Measurements from ENCODE around the gene ANKS1A.

Gene ANKS1A

DNA sequence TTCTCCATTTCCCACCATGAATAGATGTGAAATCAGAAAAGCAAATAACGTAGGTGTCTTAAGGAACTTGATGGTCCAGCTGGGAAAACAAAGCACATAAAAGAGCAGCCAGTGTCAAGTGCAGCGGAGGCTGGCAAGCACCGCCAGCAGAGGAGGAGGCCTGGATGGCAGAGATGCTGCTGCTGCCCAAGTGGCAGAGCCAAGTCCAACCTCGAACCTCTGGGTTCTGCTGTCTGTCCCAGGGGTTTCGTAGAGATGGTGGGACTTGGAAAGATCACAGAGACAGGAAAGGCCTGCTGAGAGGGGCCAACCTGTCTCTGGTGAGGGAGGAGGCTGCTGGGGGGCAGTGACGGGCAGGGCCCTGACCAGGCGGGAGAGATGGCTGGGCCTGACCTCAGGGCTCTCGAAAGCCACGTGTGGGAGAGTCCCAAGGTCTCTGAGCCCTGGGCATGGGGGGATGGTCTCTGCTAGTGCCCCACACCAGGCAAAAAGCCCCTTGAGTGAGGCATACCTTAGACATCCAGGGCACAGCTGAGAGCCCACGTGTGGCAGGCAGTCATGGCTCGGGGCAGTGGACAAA is 174.7 kb downstream of the ANKS1A start:
- ChIA-PET CTCF (interaction anchor here (0.9 kb wide), 1 partner anchor 37 kb away, joined by 3 read pairs; no protein-coding TSS in a partner anchor), POLR2A (no interaction called here)
- H3K4me1 ChIP-seq (ENCODE audit: control insufficient read depth, insufficient read depth, low read length) = no peaks in the 10 kb centered on the region
- TF ChIP-seq ZNF560 (tag by site-specific recombination; IDR thresholded peaks at IDR 0.05; ENCODE audit: borderline replicate concordance) (no peak), ZNF510 (tag by site-specific recombination; IDR thresholded peaks at IDR 0.05; ENCODE audit: insufficient replicate concordance) (no peak), ZNF830 (tag by site-specific recombination; IDR thresholded peaks at IDR 0.05; ENCODE audit: low read depth) (no peak), ZNF354C (tag by site-specific recombination; IDR thresholded peaks at IDR 0.05; ENCODE audit: borderline replicate concordance, low read depth) (no peak), ZNF658 (tag by site-specific recombination; IDR thresholded peaks at IDR 0.05) (no peak), ZNF747 (tag by site-specific recombination; IDR thresholded peaks at IDR 0.05) (no peak), ZFP37 (tag by site-specific recombination; IDR thresholded peaks at IDR 0.05) (no peak), ZNF157 (tag by site-specific recombination; IDR thresholded peaks at IDR 0.05) (no peak)
- no peak overlapping the region for H3K27ac ChIP-seq (ENCODE audit: extremely low read depth, low read depth, low read length)
- H3K9me3 ChIP-seq (ENCODE audit: control insufficient read depth, insufficient read depth, low read depth, low read length) = no peaks in the 10 kb centered on the region
- peaks cover 0 to 46% of the 10 kb centered on the region in 2 experiments; a peak in 1 of 3 replicates for H3K36me3 ChIP-seq (ENCODE audit: control insufficient read depth in 2 of 2, insufficient read depth in 1 of 2, low read length in 2 of 2)
- no peak overlapping the region for H3K4me3 ChIP-seq (ENCODE audit: low read depth, low read length)

DNA sequence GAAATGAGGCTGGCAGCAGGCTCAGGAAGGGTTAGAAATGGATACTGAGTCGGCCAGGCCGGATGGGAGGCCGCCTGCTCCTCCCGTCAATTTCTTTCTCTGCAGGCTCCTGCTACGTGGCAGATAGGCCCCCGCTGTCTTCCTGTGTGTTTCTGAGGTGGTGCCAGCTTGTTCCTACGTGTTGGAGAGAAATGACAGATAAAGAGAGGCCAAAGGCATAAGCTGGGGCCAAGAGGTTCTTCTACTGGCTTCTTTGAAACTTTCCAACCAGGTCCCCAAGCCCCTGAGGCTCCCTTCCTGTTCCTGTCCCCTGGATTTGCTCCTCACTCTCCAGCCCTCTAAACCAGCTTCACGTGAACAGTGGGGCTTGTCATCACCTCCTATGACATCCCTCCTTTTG is 175.2 kb downstream of the ANKS1A start:
- Histone ChIP-seq H3K36me3 (ENCODE audit: control insufficient read depth in 2 of 2, insufficient read depth in 1 of 2, low read length in 2 of 2) (peaks cover 0 to 42% of the 10 kb centered on the region in 2 experiments; a peak in 1 of 3 replicates), H3K4me1 (ENCODE audit: control insufficient read depth, insufficient read depth, low read length) (no peaks in the 10 kb centered on the region), H3K27ac (ENCODE audit: extremely low read depth, low read depth, low read length) (no peak overlapping the region), H3K4me3 (ENCODE audit: low read depth, low read length) (no peak overlapping the region), H3K9me3 (ENCODE audit: control insufficient read depth, insufficient read depth, low read depth, low read length) (no peaks in the 10 kb centered on the region)
- POLR2A ChIA-PET = interaction anchor here (0.6 kb wide), 1 partner anchor 23 kb away, joined by 4 read pairs; no protein-coding TSS in a partner anchor
- CTCF ChIA-PET = no interaction called here
- no peak for TF ChIP-seq ZNF341 (tag by site-specific recombination; IDR thresholded peaks at IDR 0.05; ENCODE audit: low read depth)
- TF ChIP-seq ZNF785 (tag by site-specific recombination; IDR thresholded peaks at IDR 0.05) = no peak
- TF ChIP-seq ZNF629 (tag by site-specific recombination; IDR thresholded peaks at IDR 0.05) = no peak
- no peak for TF ChIP-seq PRDM1 (tag by site-specific recombination; IDR thresholded peaks at IDR 0.05)
- TF ChIP-seq ZNF660 (tag by site-specific recombination; IDR thresholded peaks at IDR 0.05) = no peak
- no peak for TF ChIP-seq ZNF624 (tag by site-specific recombination; IDR thresholded peaks at IDR 0.05)
- TF ChIP-seq ZNF600 (tag by site-specific recombination; IDR thresholded peaks at IDR 0.05) = no peak
- no peak for TF ChIP-seq ZNF221 (tag by site-specific recombination; IDR thresholded peaks at IDR 0.05; ENCODE audit: borderline replicate concordance)

DNA sequence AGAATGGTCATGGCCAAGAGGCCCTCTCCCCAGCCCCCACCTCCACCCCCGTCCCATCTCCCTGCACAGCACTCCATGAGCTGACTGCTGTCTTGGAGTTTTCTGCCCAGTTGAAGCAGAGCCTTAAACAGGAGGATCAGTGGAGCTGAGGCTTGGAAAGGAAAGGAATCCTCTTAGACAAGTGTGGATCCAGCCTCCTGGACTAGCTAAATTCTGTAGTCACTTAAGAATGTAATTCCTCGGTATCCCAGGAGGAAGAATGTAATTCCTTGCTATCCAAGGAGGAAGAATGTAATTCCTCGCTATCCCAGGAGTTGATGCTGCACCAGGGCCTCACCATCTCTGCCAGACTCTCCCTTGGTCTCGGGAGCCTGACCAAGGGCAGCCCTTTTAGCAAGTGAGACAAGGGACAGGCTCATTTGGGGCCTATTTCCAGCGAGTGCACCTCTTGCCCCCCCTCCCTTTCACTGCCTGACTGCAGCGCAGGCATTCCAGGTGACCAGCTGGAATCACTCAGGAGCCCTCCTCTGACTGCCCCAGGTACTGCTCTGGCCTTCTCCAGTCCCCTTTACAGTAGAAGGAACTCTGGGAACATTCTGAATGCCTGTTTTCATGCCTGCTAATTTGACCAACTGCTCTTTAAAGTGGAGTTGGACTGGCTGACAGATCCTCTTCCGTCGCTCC is 175.8 kb downstream of the ANKS1A start:
- H3K27ac ChIP-seq (ENCODE audit: extremely low read depth, low read depth, low read length) = no peak overlapping the region
- ChIA-PET POLR2A (interaction anchor here (0.6 kb wide), 2 partner anchors 23 to 643 kb away, joined by 4 read pairs; no protein-coding TSS in a partner anchor), CTCF (interaction anchor here (0.6 kb wide), 1 partner anchor 26 kb away, joined by 3 read pairs; no protein-coding TSS in a partner anchor)
- peaks cover 0 to 36% of the 10 kb centered on the region in 2 experiments; a peak in 1 of 3 replicates for H3K36me3 ChIP-seq (ENCODE audit: control insufficient read depth in 2 of 2, insufficient read depth in 1 of 2, low read length in 2 of 2)
- H3K9me3 ChIP-seq (ENCODE audit: control insufficient read depth, insufficient read depth, low read depth, low read length) = no peaks in the 10 kb centered on the region
- no peaks in the 10 kb centered on the region for H3K4me1 ChIP-seq (ENCODE audit: control insufficient read depth, insufficient read depth, low read length)
- H3K4me3 ChIP-seq (ENCODE audit: low read depth, low read length) = no peak overlapping the region
- TF ChIP-seq ZNF843 (tag by site-specific recombination; IDR thresholded peaks at IDR 0.05) (no peak), ZBTB8A (tag by site-specific recombination; IDR thresholded peaks at IDR 0.05) (no peak), ZNF529 (tag by site-specific recombination; IDR thresholded peaks at IDR 0.05; ENCODE audit: insufficient replicate concordance) (no peak), ZNF404 (tag by site-specific recombination; IDR thresholded peaks at IDR 0.05) (no peak)
- TF ChIP-seq, protein P1, sequence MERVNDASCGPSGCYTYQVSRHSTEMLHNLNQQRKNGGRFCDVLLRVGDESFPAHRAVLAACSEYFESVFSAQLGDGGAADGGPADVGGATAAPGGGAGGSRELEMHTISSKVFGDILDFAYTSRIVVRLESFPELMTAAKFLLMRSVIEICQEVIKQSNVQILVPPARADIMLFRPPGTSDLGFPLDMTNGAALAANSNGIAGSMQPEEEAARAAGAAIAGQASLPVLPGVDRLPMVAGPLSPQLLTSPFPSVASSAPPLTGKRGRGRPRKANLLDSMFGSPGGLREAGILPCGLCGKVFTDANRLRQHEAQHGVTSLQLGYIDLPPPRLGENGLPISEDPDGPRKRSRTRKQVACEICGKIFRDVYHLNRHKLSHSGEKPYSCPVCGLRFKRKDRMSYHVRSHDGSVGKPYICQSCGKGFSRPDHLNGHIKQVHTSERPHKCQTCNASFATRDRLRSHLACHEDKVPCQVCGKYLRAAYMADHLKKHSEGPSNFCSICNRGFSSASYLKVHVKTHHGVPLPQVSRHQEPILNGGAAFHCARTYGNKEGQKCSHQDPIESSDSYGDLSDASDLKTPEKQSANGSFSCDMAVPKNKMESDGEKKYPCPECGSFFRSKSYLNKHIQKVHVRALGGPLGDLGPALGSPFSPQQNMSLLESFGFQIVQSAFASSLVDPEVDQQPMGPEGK (tag by site-specific recombination; IDR thresholded peaks at IDR 0.05) = no peak
- TF ChIP-seq, protein P2, sequence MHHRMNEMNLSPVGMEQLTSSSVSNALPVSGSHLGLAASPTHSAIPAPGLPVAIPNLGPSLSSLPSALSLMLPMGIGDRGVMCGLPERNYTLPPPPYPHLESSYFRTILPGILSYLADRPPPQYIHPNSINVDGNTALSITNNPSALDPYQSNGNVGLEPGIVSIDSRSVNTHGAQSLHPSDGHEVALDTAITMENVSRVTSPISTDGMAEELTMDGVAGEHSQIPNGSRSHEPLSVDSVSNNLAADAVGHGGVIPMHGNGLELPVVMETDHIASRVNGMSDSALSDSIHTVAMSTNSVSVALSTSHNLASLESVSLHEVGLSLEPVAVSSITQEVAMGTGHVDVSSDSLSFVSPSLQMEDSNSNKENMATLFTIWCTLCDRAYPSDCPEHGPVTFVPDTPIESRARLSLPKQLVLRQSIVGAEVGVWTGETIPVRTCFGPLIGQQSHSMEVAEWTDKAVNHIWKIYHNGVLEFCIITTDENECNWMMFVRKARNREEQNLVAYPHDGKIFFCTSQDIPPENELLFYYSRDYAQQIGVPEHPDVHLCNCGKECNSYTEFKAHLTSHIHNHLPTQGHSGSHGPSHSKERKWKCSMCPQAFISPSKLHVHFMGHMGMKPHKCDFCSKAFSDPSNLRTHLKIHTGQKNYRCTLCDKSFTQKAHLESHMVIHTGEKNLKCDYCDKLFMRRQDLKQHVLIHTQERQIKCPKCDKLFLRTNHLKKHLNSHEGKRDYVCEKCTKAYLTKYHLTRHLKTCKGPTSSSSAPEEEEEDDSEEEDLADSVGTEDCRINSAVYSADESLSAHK (tag by site-specific recombination; IDR thresholded peaks at IDR 0.05) = no peak
- TF ChIP-seq, protein P3, sequence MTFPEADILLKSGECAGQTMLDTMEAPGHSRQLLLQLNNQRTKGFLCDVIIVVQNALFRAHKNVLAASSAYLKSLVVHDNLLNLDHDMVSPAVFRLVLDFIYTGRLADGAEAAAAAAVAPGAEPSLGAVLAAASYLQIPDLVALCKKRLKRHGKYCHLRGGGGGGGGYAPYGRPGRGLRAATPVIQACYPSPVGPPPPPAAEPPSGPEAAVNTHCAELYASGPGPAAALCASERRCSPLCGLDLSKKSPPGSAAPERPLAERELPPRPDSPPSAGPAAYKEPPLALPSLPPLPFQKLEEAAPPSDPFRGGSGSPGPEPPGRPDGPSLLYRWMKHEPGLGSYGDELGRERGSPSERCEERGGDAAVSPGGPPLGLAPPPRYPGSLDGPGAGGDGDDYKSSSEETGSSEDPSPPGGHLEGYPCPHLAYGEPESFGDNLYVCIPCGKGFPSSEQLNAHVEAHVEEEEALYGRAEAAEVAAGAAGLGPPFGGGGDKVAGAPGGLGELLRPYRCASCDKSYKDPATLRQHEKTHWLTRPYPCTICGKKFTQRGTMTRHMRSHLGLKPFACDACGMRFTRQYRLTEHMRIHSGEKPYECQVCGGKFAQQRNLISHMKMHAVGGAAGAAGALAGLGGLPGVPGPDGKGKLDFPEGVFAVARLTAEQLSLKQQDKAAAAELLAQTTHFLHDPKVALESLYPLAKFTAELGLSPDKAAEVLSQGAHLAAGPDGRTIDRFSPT (tag by site-specific recombination; IDR thresholded peaks at IDR 0.05) = no peak

Data from HEK293 (cell line).